Measurements from ENCODE around the gene PELI1.

The PELI1 gene

GRCh38 chr2:64144057-64145013 is at the start of gene PELI1:
PELI1 (minus strand) TSS chr2:64144420; CDS start chr2:64108310, 36,110 bp downstream.
- DNase-seq (ENCODE audit: low read depth), result peak; percentile 81

GRCh38 chr2:64193491-64193890 is 49.3 kb upstream of the PELI1 start:
- no peak for DNase-seq (ENCODE audit: low read depth)

- DNase-seq (ENCODE audit: low read depth), result no peak
Measured at GRCh38 chr2:64192664-64193105, 48.5 kb upstream of the PELI1 start.

- no peak for DNase-seq (ENCODE audit: low read depth)
Measured at GRCh38 chr2:64192125-64192479, 47.9 kb upstream of the PELI1 start.

GRCh38 chr2:64189586-64189985 is 45.4 kb upstream of the PELI1 start:
- no peak for DNase-seq (ENCODE audit: low read depth)

GRCh38 chr2:64189167-64189566 is 44.9 kb upstream of the PELI1 start:
- no peak for DNase-seq (ENCODE audit: low read depth)

- DNase-seq (ENCODE audit: low read depth), result no peak
Measured at GRCh38 chr2:64186699-64187605, 42.7 kb upstream of the PELI1 start.

GRCh38 chr2:64179582-64180321 is 35.5 kb upstream of the PELI1 start:
- no peak for DNase-seq (ENCODE audit: low read depth)

GRCh38 chr2:64177315-64177714 is 33.1 kb upstream of the PELI1 start:
- no peak for DNase-seq (ENCODE audit: low read depth)

- DNase-seq (ENCODE audit: low read depth), result no peak
Measured at GRCh38 chr2:64175419-64176197, 31.4 kb upstream of the PELI1 start.

- DNase-seq (ENCODE audit: low read depth), result no peak
Measured at GRCh38 chr2:64173156-64174135, 29.2 kb upstream of the PELI1 start.

GRCh38 chr2:64168756-64169155 is 24.5 kb upstream of the PELI1 start:
- DNase-seq (ENCODE audit: low read depth), result no peak

GRCh38 chr2:64168201-64168600 is 24.0 kb upstream of the PELI1 start:
- DNase-seq (ENCODE audit: low read depth), result no peak

GRCh38 chr2:64166637-64167420 is 22.6 kb upstream of the PELI1 start:
- no peak for DNase-seq (ENCODE audit: low read depth)

- no peak for DNase-seq (ENCODE audit: low read depth)
Measured at GRCh38 chr2:64166212-64166611, 22.0 kb upstream of the PELI1 start.

GRCh38 chr2:64165706-64166105 is 21.5 kb upstream of the PELI1 start:
- no peak for DNase-seq (ENCODE audit: low read depth)

GRCh38 chr2:64164629-64165028 is 20.4 kb upstream of the PELI1 start:
- DNase-seq (ENCODE audit: low read depth), result no peak

- DNase-seq (ENCODE audit: low read depth), result no peak
Measured at GRCh38 chr2:64162516-64162915, 18.3 kb upstream of the PELI1 start.

GRCh38 chr2:64157792-64158191 is 13.6 kb upstream of the PELI1 start:
- DNase-seq (ENCODE audit: low read depth), result no peak
